ENCODE results near the gene SORCS1.

The SORCS1 gene

GRCh38 chr10:107163881-107164861 lies at the start of gene SORCS1:
Gene SORCS1 (minus strand): TSS chr10:107164706.
- in situ Hi-C loops (cut with MboI; ENCODE audit: low sequenced_read_pairs): no loop called here

DNA sequence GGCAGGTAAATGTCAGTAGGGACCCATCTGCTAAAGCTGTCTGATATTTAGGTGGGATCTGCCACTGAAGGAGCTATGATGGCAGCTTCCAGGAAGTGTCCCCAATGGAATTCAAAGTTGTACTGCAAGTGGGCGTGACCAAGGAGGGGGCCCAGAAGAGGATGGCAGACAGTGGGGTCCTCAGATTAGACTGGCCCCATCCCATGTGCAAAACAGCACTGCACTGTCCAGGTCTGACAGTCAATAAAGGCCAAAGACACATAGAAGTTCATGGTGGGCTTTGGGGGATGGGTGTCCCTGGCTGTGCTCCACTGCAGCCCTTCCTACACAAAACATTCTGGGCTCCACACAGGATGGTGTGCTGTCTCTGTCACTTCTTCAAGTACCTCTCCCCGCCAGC lies 49.8 kb upstream of the SORCS1 start:
- in situ Hi-C loops (cut with MboI; ENCODE audit: low sequenced_read_pairs): no loop called here

DNA sequence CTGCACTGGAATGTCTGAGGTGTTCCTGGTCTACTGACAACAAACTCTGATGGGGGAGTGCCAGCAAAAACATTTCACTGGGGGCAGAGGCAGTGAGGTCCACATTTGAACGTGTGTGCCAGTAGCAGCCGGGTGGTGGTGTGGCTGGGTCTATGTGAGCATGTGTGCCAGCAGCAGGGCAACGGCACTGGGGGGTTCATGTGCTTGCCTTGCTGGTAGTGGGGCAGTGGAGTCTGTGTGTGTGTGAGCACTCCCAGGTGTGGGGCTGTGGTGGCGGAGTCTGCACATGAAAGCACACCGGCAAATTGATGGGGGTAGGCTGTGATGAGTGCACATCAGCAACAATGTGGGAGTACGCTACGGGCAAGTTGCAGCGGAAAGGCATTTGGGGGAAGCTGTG lies 49.4 kb upstream of the SORCS1 start:
- in situ Hi-C loops (cut with MboI; ENCODE audit: low sequenced_read_pairs): no loop called here

GRCh38 chr10:107206833-107207232 lies 42.3 kb upstream of the SORCS1 start:
- in situ Hi-C loops (cut with MboI; ENCODE audit: low sequenced_read_pairs): no loop called here

- in situ Hi-C loops (cut with MboI; ENCODE audit: low sequenced_read_pairs): no loop called here
Measured at GRCh38 chr10:107169516-107169915, 5.0 kb upstream of the SORCS1 start.

GRCh38 chr10:107168738-107169137 lies 4.2 kb upstream of the SORCS1 start:
- in situ Hi-C loops (cut with MboI; ENCODE audit: low sequenced_read_pairs): no loop called here

GRCh38 chr10:107166403-107166802 lies 1.9 kb upstream of the SORCS1 start:
- in situ Hi-C loops (cut with MboI; ENCODE audit: low sequenced_read_pairs): no loop called here

DNA sequence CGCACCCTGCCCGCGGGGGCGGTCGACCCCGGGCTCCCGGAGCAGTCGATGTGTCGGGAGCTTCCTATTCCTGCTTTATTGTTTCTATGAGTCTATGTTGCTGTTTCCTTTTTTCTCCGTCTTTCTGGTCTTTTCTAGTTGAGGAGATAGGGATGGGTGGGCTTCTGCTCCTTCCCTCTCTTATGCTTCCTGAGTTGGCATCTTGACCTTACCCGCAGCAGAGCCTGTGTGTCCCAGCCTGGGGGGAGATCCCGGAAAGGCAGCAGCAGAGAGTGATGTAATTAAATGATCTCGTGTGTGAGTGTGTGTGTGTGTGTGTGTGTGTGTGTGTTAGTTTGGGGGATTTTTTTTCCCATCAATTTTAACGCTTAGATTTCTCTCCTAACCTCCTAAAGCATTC lies 486 bp upstream of the SORCS1 start:
- in situ Hi-C loops (cut with MboI; ENCODE audit: low sequenced_read_pairs): no loop called here

- in situ Hi-C loops (cut with MboI; ENCODE audit: low sequenced_read_pairs): no loop called here
Measured at GRCh38 chr10:107163076-107163855, 1.2 kb downstream of the SORCS1 start.

- in situ Hi-C loops (cut with MboI; ENCODE audit: low sequenced_read_pairs): no loop called here
Measured at GRCh38 chr10:107160866-107161265, 3.6 kb downstream of the SORCS1 start.

- in situ Hi-C loops (cut with MboI; ENCODE audit: low sequenced_read_pairs): no loop called here
Measured at GRCh38 chr10:107159871-107160270, 4.6 kb downstream of the SORCS1 start.

GRCh38 chr10:107157071-107157470 lies 7.4 kb downstream of the SORCS1 start:
- in situ Hi-C loops (cut with MboI; ENCODE audit: low sequenced_read_pairs): no loop called here

DNA sequence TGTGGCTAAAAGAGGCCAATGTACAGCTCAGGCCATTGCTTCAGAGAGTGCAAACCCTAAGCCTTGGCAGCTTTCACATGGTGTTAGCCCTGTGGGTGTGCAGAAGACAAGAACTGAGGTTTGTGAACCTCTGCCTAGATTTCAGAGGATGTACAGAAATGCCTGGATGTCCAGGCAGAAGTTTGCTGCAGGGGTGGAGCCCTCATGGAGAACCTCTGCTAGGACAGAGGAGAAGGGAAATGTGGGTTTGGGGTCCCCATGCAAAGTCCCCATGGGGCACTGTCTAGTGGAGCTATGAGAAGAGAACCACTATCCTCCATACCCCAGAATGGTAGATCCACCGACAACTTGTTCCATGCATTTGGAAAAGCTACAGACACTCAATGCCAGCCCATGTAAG lies 12.4 kb downstream of the SORCS1 start:
- in situ Hi-C loops (cut with MboI; ENCODE audit: low sequenced_read_pairs): no loop called here

- in situ Hi-C loops (cut with MboI; ENCODE audit: low sequenced_read_pairs): no loop called here
Measured at GRCh38 chr10:107148906-107149305, 15.6 kb downstream of the SORCS1 start.

DNA sequence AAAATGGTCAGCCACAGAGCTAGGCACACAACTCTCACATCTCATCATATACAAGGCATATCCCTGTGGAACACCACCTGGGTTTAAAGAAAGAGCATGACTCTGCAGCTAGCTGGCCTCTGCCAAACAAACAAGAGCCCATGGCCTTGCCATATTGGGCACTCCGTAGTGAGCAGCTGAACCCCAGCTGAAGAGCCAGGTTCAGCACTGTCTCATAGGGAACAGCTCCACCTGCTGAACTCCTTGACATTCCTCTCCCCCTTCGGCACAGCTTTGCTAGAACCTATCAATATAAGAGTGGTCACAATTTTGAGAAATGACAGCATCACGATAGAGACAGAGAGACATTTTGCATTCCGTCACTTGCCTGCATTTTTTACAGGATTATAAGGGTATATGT lies 20.0 kb downstream of the SORCS1 start:
- in situ Hi-C loops (cut with MboI; ENCODE audit: low sequenced_read_pairs): no loop called here

- in situ Hi-C loops (cut with MboI; ENCODE audit: low sequenced_read_pairs): no loop called here
Measured at GRCh38 chr10:107141524-107142061, 22.9 kb downstream of the SORCS1 start.

- in situ Hi-C loops (cut with MboI; ENCODE audit: low sequenced_read_pairs): no loop called here
Measured at GRCh38 chr10:107139237-107139636, 25.3 kb downstream of the SORCS1 start.

- in situ Hi-C loops (cut with MboI; ENCODE audit: low sequenced_read_pairs): no loop called here
Measured at GRCh38 chr10:107133656-107134055, 30.9 kb downstream of the SORCS1 start.

DNA sequence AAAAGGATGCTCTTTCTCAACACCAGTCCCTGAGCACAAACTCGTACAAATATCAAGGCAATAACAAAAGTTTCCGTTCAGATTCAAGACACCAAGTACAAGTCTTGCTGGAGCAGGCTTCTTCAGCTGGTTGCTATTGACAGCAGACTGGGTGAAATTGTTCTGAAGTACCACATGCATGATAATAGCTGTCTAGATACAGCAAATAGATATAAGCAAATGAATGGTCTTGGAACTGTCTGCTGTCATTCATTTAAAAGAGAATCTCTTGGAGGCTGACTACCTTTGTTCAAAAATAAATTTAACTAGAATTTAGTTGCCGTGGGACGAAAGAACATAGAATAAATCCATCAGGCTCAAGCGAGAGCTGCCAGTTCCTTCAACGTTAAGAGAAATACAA lies 35.5 kb downstream of the SORCS1 start:
- in situ Hi-C loops (cut with MboI; ENCODE audit: low sequenced_read_pairs): no loop called here

DNA sequence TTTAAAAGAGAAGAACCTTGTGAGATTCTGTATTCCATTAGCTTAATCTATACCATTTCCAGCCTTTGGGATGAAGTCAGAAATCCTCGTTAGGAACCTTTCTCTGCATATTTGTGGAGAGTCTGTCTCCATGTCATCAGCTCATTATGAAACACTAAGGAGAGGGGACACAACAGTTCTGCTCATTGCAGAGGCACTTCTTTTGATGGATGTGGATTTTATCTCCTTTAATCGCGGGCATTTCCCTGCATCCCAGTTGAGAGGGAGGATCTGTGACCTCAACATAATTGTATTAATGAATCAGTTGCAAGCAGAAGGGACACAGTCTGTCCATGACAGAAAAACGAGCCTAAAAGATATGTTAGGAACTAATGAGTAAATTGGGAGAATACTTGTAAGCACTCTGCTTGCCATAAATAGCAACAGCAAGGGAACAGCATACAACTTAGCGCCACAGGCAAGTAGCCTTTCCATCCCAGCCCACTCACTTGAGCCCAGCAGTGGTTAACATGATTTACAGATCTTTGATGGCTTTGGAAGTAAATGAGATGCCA lies 37.9 kb downstream of the SORCS1 start:
- in situ Hi-C loops (cut with MboI; ENCODE audit: low sequenced_read_pairs): no loop called here

DNA sequence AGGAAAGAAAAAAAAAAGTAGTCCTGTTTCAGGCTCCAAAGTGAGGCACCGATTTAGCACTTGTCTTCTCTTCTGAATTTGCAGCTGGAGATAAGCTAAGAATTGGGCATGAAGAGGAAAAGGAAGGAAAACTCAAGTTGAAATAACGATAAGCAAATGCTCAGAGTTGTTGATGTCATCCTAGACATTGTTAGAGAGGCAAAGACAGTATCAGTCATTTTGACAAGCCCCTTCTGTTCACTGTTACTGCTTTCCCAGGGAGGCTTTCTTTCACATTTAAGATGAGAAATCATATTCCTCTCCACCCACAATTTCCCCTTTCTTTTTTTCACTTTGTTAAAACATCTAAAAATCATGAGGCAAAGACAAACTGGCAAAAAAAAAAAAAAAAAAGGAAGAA lies 41.8 kb downstream of the SORCS1 start:
- in situ Hi-C loops (cut with MboI; ENCODE audit: low sequenced_read_pairs): no loop called here
